Measurements from ENCODE around the gene SLC16A2. TPM values are rescaled to one million over a fixed set of nuclear protein-coding genes. Genes with fewer than 3 reads are reported as not detected.

Gene SLC16A2
- total RNA-seq, 1 experiment from 2014 or later, result 0.32 TPM

- RAD21 ChIA-PET (ENCODE audit: low non-redundant PET in 1 of 2, low total read pairs in 2 of 2, uncharacterized antibody in 2 of 2, unreplicated experiment in 2 of 2), result no interaction called here
- no TSS peak for BruUV-seq (replicated peaks)
- H4K20me1 ChIP-seq (ENCODE audit: insufficient read depth), result no peaks in the 10 kb centered on the region
- H3K4me2 ChIP-seq (ENCODE audit: low read length), result no peak overlapping the region
- no peaks in the 10 kb centered on the region for H3K9me3 ChIP-seq (ENCODE audit: control insufficient read depth in 1 of 2, insufficient read depth in 1 of 2, low read depth in 1 of 2, low read length in 2 of 2)
- no peak overlapping the region for H2AFZ ChIP-seq (ENCODE audit: low read depth, low read length, poor library complexity, severe bottlenecking)
- no peak overlapping the region for H3K4me3 ChIP-seq (replicated peaks in 1 of 2; ENCODE audit: low read depth in 1 of 2, low read length in 2 of 2)
- no peak overlapping the region for H3K9ac ChIP-seq (ENCODE audit: low read length)
- H3K9me2 ChIP-seq (ENCODE audit: insufficient read depth), result no peaks in the 10 kb centered on the region
- no peak for DNase-seq (ENCODE audit: low read depth, low spot score)
- no peaks in the 10 kb centered on the region for H3K27me3 ChIP-seq (ENCODE audit: insufficient read depth, low read length)
- intact Hi-C loops (cut with micrococcal nuclease), result no loop called here
- POLR2A ChIA-PET, result no interaction called here
- no peak overlapping the region for H3K27ac ChIP-seq (ENCODE audit: low read depth, low read length)
- no peaks in the 10 kb centered on the region for H3K79me2 ChIP-seq (ENCODE audit: insufficient read depth, low read length)
- peaks cover 0 to 6% of the 10 kb centered on the region in 2 experiments; a peak in 1 of 4 replicates for H3K4me1 ChIP-seq (ENCODE audit: control insufficient read depth in 1 of 2, insufficient read depth in 2 of 2, low read length in 2 of 2)
- no peak for ATAC-seq
- CTCF ChIA-PET, result no interaction called here
- H3K36me3 ChIP-seq (ENCODE audit: control insufficient read depth in 1 of 2, insufficient read depth in 2 of 2, low read length in 2 of 2), result no peaks in the 10 kb centered on the region
- TF ChIP-seq POLR2AphosphoS5 (IDR thresholded peaks at IDR 0.05; ENCODE audit: low read depth, low read length) (no peak), ZNF274 (IDR thresholded peaks at IDR 0.05; ENCODE audit: low read depth, low read length) (no peak), SP1 (IDR thresholded peaks at IDR 0.05; ENCODE audit: low read depth) (no peak), RAD21 (IDR thresholded peaks at IDR 0.05; ENCODE audit: low read depth) (no peak), ZBTB33 (IDR thresholded peaks at IDR 0.05; ENCODE audit: extremely low read depth, insufficient replicate concordance, low read length) (no peak), CEBPB (IDR thresholded peaks at IDR 0.05; ENCODE audit: low read depth) (no peak), CBX3 (IDR thresholded peaks at IDR 0.05; ENCODE audit: low read depth) (no peak), SRF (IDR thresholded peaks at IDR 0.05; ENCODE audit: low read depth) (no peak), ELF1 (IDR thresholded peaks at IDR 0.05; ENCODE audit: borderline replicate concordance, low read depth) (no peak), MAX (IDR thresholded peaks at IDR 0.05) (no peak), ZFX (IDR thresholded peaks at IDR 0.05) (no peak), YY1 (IDR thresholded peaks at IDR 0.05; ENCODE audit: extremely low read depth, insufficient replicate concordance, low read depth, low read length) (no peak), FOSL1 (IDR thresholded peaks at IDR 0.05; ENCODE audit: low read depth) (no peak), EZH2 (IDR thresholded peaks at IDR 0.05) (no peak), TCF7L2 (IDR thresholded peaks at IDR 0.05; ENCODE audit: borderline replicate concordance, extremely low read depth, insufficient read depth, insufficient read length) (no peak), ATF3 (IDR thresholded peaks at IDR 0.05) (no peak), REST (IDR thresholded peaks at IDR 0.05; ENCODE audit: low read depth) (no peak), JUND (IDR thresholded peaks at IDR 0.05) (no peak), EZH2phosphoT487 (IDR thresholded peaks at IDR 0.05; ENCODE audit: borderline replicate concordance) (no peak)
Observed at GRCh38 chrX:74421740-74422352, 553 bp downstream of the SLC16A2 start.

Data from HCT116 (cell line).